Measurements from ENCODE around the gene PAPOLA.

GRCh38 chr14:96532632-96533031 is 30.4 kb downstream of the PAPOLA start:
- TF ChIP-seq CTCF (IDR thresholded peaks at IDR 0.05): no peak
- no peak for TF ChIP-seq POLR2A (IDR thresholded peaks at IDR 0.05; ENCODE audit: low read depth)
- no peak for TF ChIP-seq POLR2AphosphoS5 (IDR thresholded peaks at IDR 0.05)
- no peak for TF ChIP-seq EP300 (IDR thresholded peaks at IDR 0.05)

Measured in esophagus muscularis mucosa (tissue), 4 donors.